ENCODE data around the gene TMEM132C.

TMEM132C gene

DNA sequence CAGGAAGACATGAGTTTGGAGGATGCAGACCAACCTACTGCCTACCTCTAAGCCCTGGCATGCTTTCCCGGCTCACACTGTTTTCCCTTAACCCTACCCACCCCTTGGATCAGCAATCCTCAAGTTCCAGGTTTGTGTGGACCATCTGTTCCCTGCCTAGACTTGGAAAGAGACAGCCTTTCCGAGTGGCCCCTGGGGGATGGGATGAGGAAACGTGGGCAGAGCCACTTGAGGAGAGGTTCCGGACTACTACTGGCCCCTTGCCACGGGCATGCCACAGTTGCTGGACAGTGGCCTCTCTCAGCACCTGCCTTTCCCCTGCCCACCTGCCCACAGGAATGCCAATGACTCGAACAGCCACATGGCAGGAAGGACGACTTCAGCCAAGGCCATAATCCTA is 420.9 kb downstream of the TMEM132C start:
- no peak for TF ChIP-seq POLR2AphosphoS5 (IDR thresholded peaks at IDR 0.05; ENCODE audit: low read depth)
- no peak for TF ChIP-seq SPI1 (IDR thresholded peaks at IDR 0.05; ENCODE audit: borderline replicate concordance, low read depth)
- TF ChIP-seq, protein P1, sequence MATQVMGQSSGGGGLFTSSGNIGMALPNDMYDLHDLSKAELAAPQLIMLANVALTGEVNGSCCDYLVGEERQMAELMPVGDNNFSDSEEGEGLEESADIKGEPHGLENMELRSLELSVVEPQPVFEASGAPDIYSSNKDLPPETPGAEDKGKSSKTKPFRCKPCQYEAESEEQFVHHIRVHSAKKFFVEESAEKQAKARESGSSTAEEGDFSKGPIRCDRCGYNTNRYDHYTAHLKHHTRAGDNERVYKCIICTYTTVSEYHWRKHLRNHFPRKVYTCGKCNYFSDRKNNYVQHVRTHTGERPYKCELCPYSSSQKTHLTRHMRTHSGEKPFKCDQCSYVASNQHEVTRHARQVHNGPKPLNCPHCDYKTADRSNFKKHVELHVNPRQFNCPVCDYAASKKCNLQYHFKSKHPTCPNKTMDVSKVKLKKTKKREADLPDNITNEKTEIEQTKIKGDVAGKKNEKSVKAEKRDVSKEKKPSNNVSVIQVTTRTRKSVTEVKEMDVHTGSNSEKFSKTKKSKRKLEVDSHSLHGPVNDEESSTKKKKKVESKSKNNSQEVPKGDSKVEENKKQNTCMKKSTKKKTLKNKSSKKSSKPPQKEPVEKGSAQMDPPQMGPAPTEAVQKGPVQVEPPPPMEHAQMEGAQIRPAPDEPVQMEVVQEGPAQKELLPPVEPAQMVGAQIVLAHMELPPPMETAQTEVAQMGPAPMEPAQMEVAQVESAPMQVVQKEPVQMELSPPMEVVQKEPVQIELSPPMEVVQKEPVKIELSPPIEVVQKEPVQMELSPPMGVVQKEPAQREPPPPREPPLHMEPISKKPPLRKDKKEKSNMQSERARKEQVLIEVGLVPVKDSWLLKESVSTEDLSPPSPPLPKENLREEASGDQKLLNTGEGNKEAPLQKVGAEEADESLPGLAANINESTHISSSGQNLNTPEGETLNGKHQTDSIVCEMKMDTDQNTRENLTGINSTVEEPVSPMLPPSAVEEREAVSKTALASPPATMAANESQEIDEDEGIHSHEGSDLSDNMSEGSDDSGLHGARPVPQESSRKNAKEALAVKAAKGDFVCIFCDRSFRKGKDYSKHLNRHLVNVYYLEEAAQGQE (IDR thresholded peaks at IDR 0.05; ENCODE audit: insufficient replicate concordance, low read depth): no peak
- no peak for TF ChIP-seq GABPA (IDR thresholded peaks at IDR 0.05; ENCODE audit: low read depth)
- TF ChIP-seq, protein P2, sequence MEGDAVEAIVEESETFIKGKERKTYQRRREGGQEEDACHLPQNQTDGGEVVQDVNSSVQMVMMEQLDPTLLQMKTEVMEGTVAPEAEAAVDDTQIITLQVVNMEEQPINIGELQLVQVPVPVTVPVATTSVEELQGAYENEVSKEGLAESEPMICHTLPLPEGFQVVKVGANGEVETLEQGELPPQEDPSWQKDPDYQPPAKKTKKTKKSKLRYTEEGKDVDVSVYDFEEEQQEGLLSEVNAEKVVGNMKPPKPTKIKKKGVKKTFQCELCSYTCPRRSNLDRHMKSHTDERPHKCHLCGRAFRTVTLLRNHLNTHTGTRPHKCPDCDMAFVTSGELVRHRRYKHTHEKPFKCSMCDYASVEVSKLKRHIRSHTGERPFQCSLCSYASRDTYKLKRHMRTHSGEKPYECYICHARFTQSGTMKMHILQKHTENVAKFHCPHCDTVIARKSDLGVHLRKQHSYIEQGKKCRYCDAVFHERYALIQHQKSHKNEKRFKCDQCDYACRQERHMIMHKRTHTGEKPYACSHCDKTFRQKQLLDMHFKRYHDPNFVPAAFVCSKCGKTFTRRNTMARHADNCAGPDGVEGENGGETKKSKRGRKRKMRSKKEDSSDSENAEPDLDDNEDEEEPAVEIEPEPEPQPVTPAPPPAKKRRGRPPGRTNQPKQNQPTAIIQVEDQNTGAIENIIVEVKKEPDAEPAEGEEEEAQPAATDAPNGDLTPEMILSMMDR (IDR thresholded peaks at IDR 0.05; ENCODE audit: insufficient read depth, low read length): no peak
- DNase-seq (ENCODE audit: low read depth in 1 of 2, low spot score in 1 of 2): no peak
- Histone ChIP-seq H3K27ac (replicated peaks) (no peak overlapping the region), H3K27me3 (ENCODE audit: insufficient read depth, poor library complexity, severe bottlenecking) (no peaks in the 10 kb centered on the region), H3K4me3 (replicated peaks; ENCODE audit: insufficient read depth, low read length) (no peak overlapping the region)

DNA sequence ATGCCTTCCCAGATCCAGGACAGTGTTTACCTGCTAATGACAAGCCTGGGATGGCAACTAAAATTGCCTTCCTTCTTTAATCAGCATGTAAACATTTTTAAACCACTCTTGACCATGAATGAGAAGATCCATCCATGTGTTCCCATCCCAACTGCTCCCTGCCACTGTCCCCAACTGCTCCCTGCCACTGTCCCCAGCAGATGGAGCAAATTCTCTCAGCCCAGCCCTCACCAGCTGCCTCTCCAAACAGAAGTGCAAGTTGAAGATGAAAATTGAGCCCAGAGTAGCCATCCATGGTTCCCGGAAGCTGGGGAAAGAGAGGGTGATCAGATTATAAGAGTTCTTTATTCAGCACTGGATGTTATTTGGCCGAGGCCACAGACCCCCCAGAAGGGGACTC is 423.7 kb downstream of the TMEM132C start:
- no peak for TF ChIP-seq POLR2AphosphoS5 (IDR thresholded peaks at IDR 0.05; ENCODE audit: low read depth)
- no peak for TF ChIP-seq SPI1 (IDR thresholded peaks at IDR 0.05; ENCODE audit: borderline replicate concordance, low read depth)
- TF ChIP-seq, protein P2 (IDR thresholded peaks at IDR 0.05; ENCODE audit: insufficient read depth, low read length): no peak
- TF ChIP-seq GABPA (IDR thresholded peaks at IDR 0.05; ENCODE audit: low read depth): no peak
- no peak overlapping the region for H3K4me3 ChIP-seq (replicated peaks; ENCODE audit: insufficient read depth, low read length)
- no peak overlapping the region for H3K27ac ChIP-seq (replicated peaks)
- no peak for DNase-seq (ENCODE audit: low read depth in 1 of 2, low spot score in 1 of 2)
- no peaks in the 10 kb centered on the region for H3K27me3 ChIP-seq (ENCODE audit: insufficient read depth, poor library complexity, severe bottlenecking)

DNA sequence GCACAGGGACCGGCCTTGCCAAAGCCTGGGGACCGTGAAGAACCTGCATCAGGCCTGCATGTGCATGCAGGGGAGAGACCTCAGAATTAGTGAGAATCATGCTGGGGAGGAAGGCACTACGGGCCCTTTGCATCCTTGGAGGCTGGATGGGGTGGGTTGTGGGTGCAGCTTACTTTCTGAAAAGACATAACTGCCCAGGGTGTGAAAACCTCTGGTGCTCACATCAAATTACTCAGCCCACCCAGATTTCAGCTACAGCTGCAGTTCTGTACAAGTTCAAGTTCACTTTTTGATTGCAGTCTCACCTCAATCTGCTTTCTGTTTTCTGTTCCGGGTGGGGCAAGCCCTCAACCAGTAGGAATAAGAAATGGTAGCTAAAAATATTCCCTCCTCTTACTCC is 426.1 kb downstream of the TMEM132C start:
- TF ChIP-seq, protein P2 (IDR thresholded peaks at IDR 0.05; ENCODE audit: insufficient read depth, low read length): no peak
- TF ChIP-seq GABPA (IDR thresholded peaks at IDR 0.05; ENCODE audit: low read depth) (no peak), SPI1 (IDR thresholded peaks at IDR 0.05; ENCODE audit: borderline replicate concordance, low read depth) (no peak), POLR2AphosphoS5 (IDR thresholded peaks at IDR 0.05; ENCODE audit: low read depth) (no peak)
- TF ChIP-seq, protein P1 (IDR thresholded peaks at IDR 0.05; ENCODE audit: insufficient replicate concordance, low read depth): no peak
- Histone ChIP-seq H3K4me3 (replicated peaks; ENCODE audit: insufficient read depth, low read length) (no peak overlapping the region), H3K27me3 (ENCODE audit: insufficient read depth, poor library complexity, severe bottlenecking) (no peaks in the 10 kb centered on the region), H3K27ac (replicated peaks) (no peak overlapping the region)
- DNase-seq (ENCODE audit: low read depth in 1 of 2, low spot score in 1 of 2): no peak

DNA sequence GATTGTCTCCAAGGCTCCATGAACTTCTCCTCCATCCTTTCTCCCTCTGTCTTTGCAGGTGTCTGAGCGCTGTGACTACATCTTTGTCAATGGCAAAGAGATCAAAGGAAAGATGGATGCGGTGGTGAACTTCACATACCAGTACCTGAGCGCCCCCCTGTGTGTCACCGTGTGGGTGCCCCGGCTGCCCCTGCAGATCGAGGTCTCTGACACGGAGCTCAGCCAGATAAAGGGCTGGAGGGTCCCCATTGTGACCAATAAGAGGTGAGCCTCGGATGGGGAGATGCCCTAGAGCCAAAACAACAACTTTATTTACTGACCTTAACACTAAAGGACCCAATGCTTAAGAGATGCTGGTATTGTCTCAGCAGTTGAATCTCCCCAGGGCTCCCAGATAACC is 426.8 kb downstream of the TMEM132C start:
- TF ChIP-seq, protein P2 (IDR thresholded peaks at IDR 0.05; ENCODE audit: insufficient read depth, low read length): no peak
- no peak for TF ChIP-seq POLR2AphosphoS5 (IDR thresholded peaks at IDR 0.05; ENCODE audit: low read depth)
- TF ChIP-seq GABPA (IDR thresholded peaks at IDR 0.05; ENCODE audit: low read depth): no peak
- TF ChIP-seq, protein P1 (IDR thresholded peaks at IDR 0.05; ENCODE audit: insufficient replicate concordance, low read depth): no peak
- no peak for TF ChIP-seq SPI1 (IDR thresholded peaks at IDR 0.05; ENCODE audit: borderline replicate concordance, low read depth)
- no peaks in the 10 kb centered on the region for H3K27me3 ChIP-seq (ENCODE audit: insufficient read depth, poor library complexity, severe bottlenecking)
- DNase-seq (ENCODE audit: low read depth in 1 of 2, low spot score in 1 of 2): no peak
- no peak overlapping the region for H3K4me3 ChIP-seq (replicated peaks; ENCODE audit: insufficient read depth, low read length)
- no peak overlapping the region for H3K27ac ChIP-seq (replicated peaks)

Measured in HL-60 (cell line).